C4-2B (cell line): ENCODE data around the gene TBC1D22A.

Experiments used
- ZFX ChIP-seq: fragments of 450-650 bp; IDR thresholded peaks from 2 replicates; pipeline ENCODE4 v1.6.1; 2017
- TF ChIP-seq, protein P1 (sequence below): fragments of 450-650 bp; conservative IDR thresholded peaks from 2 replicates; pipeline ENCODE4 v1.5.1; 2017; ENCODE audit warnings: mild to moderate bottlenecking

DNA sequence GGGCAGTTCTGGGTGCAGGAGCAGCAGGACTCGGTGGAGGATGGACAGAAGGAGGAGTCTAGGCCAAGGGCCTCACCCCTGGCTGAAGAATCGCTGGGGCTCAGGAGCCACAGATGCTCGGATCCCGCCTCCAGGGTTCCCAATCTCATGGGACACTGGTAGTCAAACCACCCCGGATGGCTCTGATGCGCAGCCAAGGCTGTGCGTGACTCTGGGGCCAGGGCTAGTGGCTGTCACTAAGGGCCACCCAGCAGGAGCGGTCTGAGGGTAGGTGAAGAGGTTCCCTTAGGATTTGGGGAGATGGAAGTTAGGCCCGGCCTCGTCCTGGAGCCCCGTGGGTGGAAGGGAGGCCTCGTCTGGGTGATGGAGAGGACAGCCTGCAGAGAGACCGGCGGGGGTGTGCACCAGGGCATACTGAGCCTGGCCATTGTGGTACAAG, 300.6 kb downstream of the TBC1D22A start:
- TF ChIP-seq, protein P1, sequence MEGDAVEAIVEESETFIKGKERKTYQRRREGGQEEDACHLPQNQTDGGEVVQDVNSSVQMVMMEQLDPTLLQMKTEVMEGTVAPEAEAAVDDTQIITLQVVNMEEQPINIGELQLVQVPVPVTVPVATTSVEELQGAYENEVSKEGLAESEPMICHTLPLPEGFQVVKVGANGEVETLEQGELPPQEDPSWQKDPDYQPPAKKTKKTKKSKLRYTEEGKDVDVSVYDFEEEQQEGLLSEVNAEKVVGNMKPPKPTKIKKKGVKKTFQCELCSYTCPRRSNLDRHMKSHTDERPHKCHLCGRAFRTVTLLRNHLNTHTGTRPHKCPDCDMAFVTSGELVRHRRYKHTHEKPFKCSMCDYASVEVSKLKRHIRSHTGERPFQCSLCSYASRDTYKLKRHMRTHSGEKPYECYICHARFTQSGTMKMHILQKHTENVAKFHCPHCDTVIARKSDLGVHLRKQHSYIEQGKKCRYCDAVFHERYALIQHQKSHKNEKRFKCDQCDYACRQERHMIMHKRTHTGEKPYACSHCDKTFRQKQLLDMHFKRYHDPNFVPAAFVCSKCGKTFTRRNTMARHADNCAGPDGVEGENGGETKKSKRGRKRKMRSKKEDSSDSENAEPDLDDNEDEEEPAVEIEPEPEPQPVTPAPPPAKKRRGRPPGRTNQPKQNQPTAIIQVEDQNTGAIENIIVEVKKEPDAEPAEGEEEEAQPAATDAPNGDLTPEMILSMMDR: no peak
- TF ChIP-seq ZFX: no peak
